Lower leg skin (tissue), 3 donors: ENCODE data around the gene ACSL3.

ENCODE experiments used
- POLR2A ChIP-seq, 2 donors: fragments of 450-650 bp; IDR thresholded peaks; one replicate each; pipeline ENCODE4 v1.6.1; 2016 to 2017; ENCODE audit warnings: antibody characterized with exemption in 2 of 2, mild to moderate bottlenecking in 1 of 2, moderate library complexity in 1 of 2
- TF ChIP-seq, protein P1 (sequence below), 3 donors: fragments of 450-650 bp; IDR thresholded peaks; one replicate each; pipeline ENCODE4 v1.5.1; 2016; ENCODE audit warnings: antibody characterized with exemption in 3 of 3, mild to moderate bottlenecking in 3 of 3, moderate library complexity in 2 of 3

GRCh38 chr2:222819722-222820333 is 41.0 kb upstream of the ACSL3 start:
- TF ChIP-seq, protein P1, sequence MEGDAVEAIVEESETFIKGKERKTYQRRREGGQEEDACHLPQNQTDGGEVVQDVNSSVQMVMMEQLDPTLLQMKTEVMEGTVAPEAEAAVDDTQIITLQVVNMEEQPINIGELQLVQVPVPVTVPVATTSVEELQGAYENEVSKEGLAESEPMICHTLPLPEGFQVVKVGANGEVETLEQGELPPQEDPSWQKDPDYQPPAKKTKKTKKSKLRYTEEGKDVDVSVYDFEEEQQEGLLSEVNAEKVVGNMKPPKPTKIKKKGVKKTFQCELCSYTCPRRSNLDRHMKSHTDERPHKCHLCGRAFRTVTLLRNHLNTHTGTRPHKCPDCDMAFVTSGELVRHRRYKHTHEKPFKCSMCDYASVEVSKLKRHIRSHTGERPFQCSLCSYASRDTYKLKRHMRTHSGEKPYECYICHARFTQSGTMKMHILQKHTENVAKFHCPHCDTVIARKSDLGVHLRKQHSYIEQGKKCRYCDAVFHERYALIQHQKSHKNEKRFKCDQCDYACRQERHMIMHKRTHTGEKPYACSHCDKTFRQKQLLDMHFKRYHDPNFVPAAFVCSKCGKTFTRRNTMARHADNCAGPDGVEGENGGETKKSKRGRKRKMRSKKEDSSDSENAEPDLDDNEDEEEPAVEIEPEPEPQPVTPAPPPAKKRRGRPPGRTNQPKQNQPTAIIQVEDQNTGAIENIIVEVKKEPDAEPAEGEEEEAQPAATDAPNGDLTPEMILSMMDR (IDR thresholded peaks at IDR 0.05) = no peak
- no peak for TF ChIP-seq POLR2A (IDR thresholded peaks at IDR 0.05)
